Stimulated activated CD8-positive, alpha-beta memory T cell treated with anti-CD3 and anti-CD28 coated beads, Interleukin-7, amount 100 ng/mL, for 24 hours (primary cell): ENCODE data around the gene CEP128.
A peak's percentile ranks its signal among the peaks of the same experiment; 100 is the strongest.
"Not testable (repeated sequence)": the region's sequence is repeated elsewhere in the genome, so short reads cannot be mapped to it uniquely, and the experiment has no call there.

Experiments
- DNase-seq: peaks from one replicate; pipeline ENCODE4 v3.0.0-alpha.2; 2020; ENCODE audit warnings: low read depth

CEP128 gene

GRCh38 chr14:80953211-80953610 is 11.7 kb upstream of the CEP128 start:
- DNase-seq, result not testable (repeated sequence)

- no peak for DNase-seq
Observed at GRCh38 chr14:80951491-80951890, 10.0 kb upstream of the CEP128 start.

- DNase-seq, result no peak
Observed at GRCh38 chr14:80948291-80948690, 6.8 kb upstream of the CEP128 start.

- DNase-seq, result no peak
Observed at GRCh38 chr14:80946797-80947196, 5.3 kb upstream of the CEP128 start.

- DNase-seq, result no peak
Observed at GRCh38 chr14:80946187-80946586, 4.6 kb upstream of the CEP128 start.

- no peak for DNase-seq
Observed at GRCh38 chr14:80944861-80945617, 3.5 kb upstream of the CEP128 start.

- no peak for DNase-seq
Observed at GRCh38 chr14:80942191-80942600, 658 bp upstream of the CEP128 start.

GRCh38 chr14:80940146-80940545 is 1.4 kb downstream of the CEP128 start:
- no peak for DNase-seq

GRCh38 chr14:80933686-80934085 is 7.9 kb downstream of the CEP128 start:
- DNase-seq, result no peak

GRCh38 chr14:80933282-80933681 is 8.3 kb downstream of the CEP128 start:
- no peak for DNase-seq

- peak; percentile 11 for DNase-seq
Observed at GRCh38 chr14:80930836-80931389, 10.6 kb downstream of the CEP128 start.

- DNase-seq, result no peak
Observed at GRCh38 chr14:80930095-80930494, 11.4 kb downstream of the CEP128 start.

GRCh38 chr14:80927083-80927989 is 14.2 kb downstream of the CEP128 start:
- DNase-seq, result no peak

GRCh38 chr14:80926397-80927082 is 15.0 kb downstream of the CEP128 start:
- DNase-seq, result no peak

GRCh38 chr14:80924365-80925103 is 17.0 kb downstream of the CEP128 start:
- no peak for DNase-seq

GRCh38 chr14:80923368-80923767 is 18.2 kb downstream of the CEP128 start:
- no peak for DNase-seq

- DNase-seq, result no peak
Observed at GRCh38 chr14:80919622-80920021, 21.9 kb downstream of the CEP128 start.

GRCh38 chr14:80912013-80912412 is 29.5 kb downstream of the CEP128 start:
- not testable (repeated sequence) for DNase-seq

GRCh38 chr14:80906946-80907345 is 34.6 kb downstream of the CEP128 start:
- no peak for DNase-seq

GRCh38 chr14:80906336-80906735 is 35.2 kb downstream of the CEP128 start:
- DNase-seq, result no peak

GRCh38 chr14:80902608-80903007 is 38.9 kb downstream of the CEP128 start:
- no peak for DNase-seq

- no peak for DNase-seq
Observed at GRCh38 chr14:80901822-80902221, 39.7 kb downstream of the CEP128 start.
